ENCODE measurements around the gene TC2N. TPM values are rescaled to one million over a fixed set of nuclear protein-coding genes. Genes with fewer than 3 reads are reported as not detected.

The TC2N gene
- total RNA-seq, 1 donor from 2014 or later = 1.4 TPM

DNA sequence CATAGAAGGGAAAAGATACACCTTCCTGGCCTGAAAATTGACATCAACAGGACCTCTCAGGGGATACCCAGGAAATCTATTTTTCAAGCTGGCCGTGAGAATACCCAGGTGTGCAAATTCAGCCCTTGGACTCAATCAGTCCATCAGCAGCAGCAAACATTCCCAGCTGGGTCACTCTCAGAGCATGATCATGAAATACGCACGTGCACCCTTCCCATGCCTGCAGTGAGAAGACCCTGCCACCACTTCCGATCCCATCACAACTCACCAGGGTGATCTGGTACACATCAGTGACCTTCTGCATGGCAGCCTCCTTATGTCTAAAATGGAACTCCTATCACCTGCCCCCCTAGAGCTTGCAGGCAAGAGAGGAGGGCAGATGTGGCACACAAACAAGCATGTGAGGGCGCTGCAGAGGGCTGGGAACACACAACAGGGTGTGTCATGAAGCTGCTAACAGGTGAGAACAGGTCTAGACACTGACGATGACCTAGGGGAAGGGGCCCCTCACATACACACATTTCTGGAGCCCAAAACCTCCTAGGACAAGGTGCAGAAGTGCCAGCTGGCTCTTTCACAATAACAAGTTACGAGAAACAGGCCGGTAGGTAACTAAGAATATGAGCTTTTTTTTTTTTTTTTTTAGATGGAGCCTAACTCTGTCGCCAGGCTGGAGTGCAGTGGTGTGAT lies 37.8 kb upstream of the TC2N start:
- Mint-ChIP-seq H3K36me3 (ENCODE audit: low read depth, unreplicated experiment) (no peaks in the 10 kb centered on the region), H3K4me1 (ENCODE audit: unreplicated experiment) (peaks cover 5% of the 10 kb centered on the region), H3K4me3 (ENCODE audit: unreplicated experiment) (no peak overlapping the region), H3K27ac (ENCODE audit: unreplicated experiment) (no peak overlapping the region), H3K27me3 (ENCODE audit: unreplicated experiment) (peaks cover 5% of the 10 kb centered on the region), H3K9me3 (ENCODE audit: unreplicated experiment) (no peaks in the 10 kb centered on the region)
- DNase-seq (ENCODE audit: low spot score) = no peak
- no peak for TF ChIP-seq CTCF (IDR thresholded peaks at IDR 0.05; ENCODE audit: unreplicated experiment)

DNA sequence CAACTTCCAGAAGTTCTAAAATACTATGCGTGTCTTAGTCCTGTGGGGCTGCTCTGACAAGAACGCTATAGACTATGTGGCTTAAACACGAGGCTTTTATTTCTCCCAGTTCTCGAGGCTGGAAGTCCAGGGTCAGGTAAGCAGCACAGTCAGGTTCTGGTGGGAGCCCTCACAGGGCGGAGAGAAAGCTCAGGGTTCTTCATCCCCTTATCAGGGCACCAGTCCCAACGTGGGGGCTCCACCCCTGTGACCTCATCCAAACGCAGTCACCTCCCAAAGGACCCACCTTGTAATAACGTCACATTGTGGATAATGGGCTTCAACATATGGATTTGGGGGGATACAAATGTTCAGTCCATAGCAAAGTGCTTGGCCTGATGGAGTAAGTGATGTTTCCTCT lies 37.1 kb upstream of the TC2N start:
- peaks cover 5% of the 10 kb centered on the region for H3K27me3 Mint-ChIP-seq (ENCODE audit: unreplicated experiment)
- no peak for DNase-seq (ENCODE audit: low spot score)
- no peaks in the 10 kb centered on the region for H3K9me3 Mint-ChIP-seq (ENCODE audit: unreplicated experiment)
- H3K36me3 Mint-ChIP-seq (ENCODE audit: low read depth, unreplicated experiment) = no peaks in the 10 kb centered on the region
- H3K4me3 Mint-ChIP-seq (ENCODE audit: unreplicated experiment) = no peak overlapping the region
- no peak overlapping the region for H3K27ac Mint-ChIP-seq (ENCODE audit: unreplicated experiment)
- no peak for TF ChIP-seq CTCF (IDR thresholded peaks at IDR 0.05; ENCODE audit: unreplicated experiment)
- peaks cover 5% of the 10 kb centered on the region for H3K4me1 Mint-ChIP-seq (ENCODE audit: unreplicated experiment)

GRCh38 chr14:91903070-91903469 lies 35.7 kb upstream of the TC2N start:
- H3K4me3 Mint-ChIP-seq (ENCODE audit: unreplicated experiment) = no peak overlapping the region
- H3K4me1 Mint-ChIP-seq (ENCODE audit: unreplicated experiment) = peaks cover 5% of the 10 kb centered on the region
- H3K9me3 Mint-ChIP-seq (ENCODE audit: unreplicated experiment) = no peaks in the 10 kb centered on the region
- H3K27ac Mint-ChIP-seq (ENCODE audit: unreplicated experiment) = no peak overlapping the region
- H3K36me3 Mint-ChIP-seq (ENCODE audit: low read depth, unreplicated experiment) = no peaks in the 10 kb centered on the region
- DNase-seq (ENCODE audit: low spot score) = no peak
- H3K27me3 Mint-ChIP-seq (ENCODE audit: unreplicated experiment) = peaks cover 5% of the 10 kb centered on the region
- no peak for TF ChIP-seq CTCF (IDR thresholded peaks at IDR 0.05; ENCODE audit: unreplicated experiment)

GRCh38 chr14:91902336-91902735 lies 35.0 kb upstream of the TC2N start:
- Mint-ChIP-seq H3K4me1 (ENCODE audit: unreplicated experiment) (peaks cover 5% of the 10 kb centered on the region), H3K36me3 (ENCODE audit: low read depth, unreplicated experiment) (no peaks in the 10 kb centered on the region), H3K9me3 (ENCODE audit: unreplicated experiment) (no peaks in the 10 kb centered on the region), H3K4me3 (ENCODE audit: unreplicated experiment) (no peak overlapping the region), H3K27ac (ENCODE audit: unreplicated experiment) (no peak overlapping the region), H3K27me3 (ENCODE audit: unreplicated experiment) (peaks cover 5% of the 10 kb centered on the region)
- DNase-seq (ENCODE audit: low spot score) = no peak
- no peak for TF ChIP-seq CTCF (IDR thresholded peaks at IDR 0.05; ENCODE audit: unreplicated experiment)

DNA sequence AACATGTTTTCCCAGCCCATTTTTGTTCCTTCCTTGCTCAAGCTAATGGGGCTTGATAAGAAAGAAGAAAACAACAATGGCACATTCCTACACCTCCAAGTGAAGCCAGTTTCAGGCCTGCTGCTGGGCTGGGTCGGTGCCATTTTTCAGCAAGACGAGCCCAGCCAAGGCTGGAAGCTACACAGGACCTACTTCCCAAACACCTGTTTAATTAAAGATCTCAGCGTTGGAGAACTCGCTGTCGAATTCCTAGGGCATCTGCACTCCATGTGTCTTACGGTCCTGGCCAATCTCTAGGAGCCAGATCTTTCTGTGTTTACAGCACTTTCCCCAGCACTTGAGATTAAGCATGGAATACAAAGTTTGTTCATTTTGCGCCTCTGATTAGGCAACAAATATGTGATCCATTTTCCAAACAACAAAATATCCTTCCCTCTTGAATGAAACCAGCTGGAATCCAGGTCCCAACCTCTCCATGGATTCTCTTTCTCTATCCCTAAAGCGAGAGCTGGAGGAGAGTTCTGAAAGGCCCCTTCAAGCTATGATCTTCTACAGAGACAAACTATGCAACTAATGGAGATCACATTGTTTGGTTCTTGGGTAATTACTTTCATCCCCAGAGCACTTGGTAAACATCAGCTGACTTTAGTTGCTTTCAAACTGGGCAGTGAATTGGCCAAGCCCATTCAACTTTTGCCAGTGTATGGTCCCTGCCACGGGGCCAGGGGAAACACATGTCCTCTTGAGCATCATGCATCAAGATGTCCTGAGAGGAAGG lies 34.3 kb upstream of the TC2N start:
- no peak for DNase-seq (ENCODE audit: low spot score)
- H3K4me1 Mint-ChIP-seq (ENCODE audit: unreplicated experiment) = peaks cover 5% of the 10 kb centered on the region
- H3K27ac Mint-ChIP-seq (ENCODE audit: unreplicated experiment) = no peak overlapping the region
- no peaks in the 10 kb centered on the region for H3K36me3 Mint-ChIP-seq (ENCODE audit: low read depth, unreplicated experiment)
- no peak overlapping the region for H3K4me3 Mint-ChIP-seq (ENCODE audit: unreplicated experiment)
- TF ChIP-seq CTCF (IDR thresholded peaks at IDR 0.05; ENCODE audit: unreplicated experiment) = no peak
- H3K9me3 Mint-ChIP-seq (ENCODE audit: unreplicated experiment) = no peaks in the 10 kb centered on the region
- H3K27me3 Mint-ChIP-seq (ENCODE audit: unreplicated experiment) = peaks cover 5% of the 10 kb centered on the region

Data from endothelial cell (in vitro differentiated cells).